Stimulated activated CD8-positive, alpha-beta memory T cell treated with anti-CD3 and anti-CD28 coated beads, Interleukin-4, amount 100 ng/mL, for 48 hours (primary cell): ENCODE results near the gene RBM19.
A peak's percentile ranks its signal among the peaks of the same experiment; 100 is the strongest.

Source experiments
- DNase-seq: peaks from one replicate; pipeline ENCODE4 v3.0.0-alpha.2; 2020

The RBM19 gene

DNA sequence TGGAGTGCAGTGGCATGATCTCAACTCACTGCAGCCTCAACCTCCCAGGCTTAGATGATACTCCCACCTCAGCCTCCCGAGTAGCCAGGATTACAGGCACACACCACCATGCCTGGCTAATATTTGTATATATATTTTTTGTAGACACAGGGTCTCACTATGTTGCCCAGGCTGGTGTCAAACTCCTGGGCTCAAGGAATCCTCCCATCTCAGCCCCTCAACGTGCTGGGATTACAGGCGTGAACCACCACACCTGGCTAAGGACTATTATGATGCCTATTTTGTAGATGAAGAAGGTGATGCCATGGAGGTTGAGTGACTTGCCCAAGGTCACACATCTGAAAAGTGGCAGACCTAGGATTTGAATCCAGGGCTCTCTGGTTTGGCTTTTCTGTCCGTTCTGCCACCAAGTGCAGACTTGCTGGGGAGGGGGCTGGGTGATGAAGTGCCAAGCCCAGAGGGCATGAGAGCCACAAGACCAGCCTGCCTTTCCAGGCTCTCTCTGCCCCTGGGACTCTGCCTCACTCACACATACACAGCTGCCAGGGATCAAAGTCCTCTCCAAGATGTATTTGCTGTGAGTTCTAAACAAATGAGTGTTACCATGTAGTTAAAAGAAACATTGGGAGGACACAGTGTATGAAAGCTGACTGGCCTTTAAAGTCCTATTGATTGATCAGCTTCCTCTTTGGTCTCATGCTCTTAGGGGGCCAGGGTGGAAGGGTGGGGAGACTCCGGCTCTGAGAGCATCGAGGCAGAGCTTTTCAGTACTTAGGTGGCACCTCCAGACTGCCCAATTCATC lies 21.3 kb upstream of the RBM19 start:
- no peak for DNase-seq

DNA sequence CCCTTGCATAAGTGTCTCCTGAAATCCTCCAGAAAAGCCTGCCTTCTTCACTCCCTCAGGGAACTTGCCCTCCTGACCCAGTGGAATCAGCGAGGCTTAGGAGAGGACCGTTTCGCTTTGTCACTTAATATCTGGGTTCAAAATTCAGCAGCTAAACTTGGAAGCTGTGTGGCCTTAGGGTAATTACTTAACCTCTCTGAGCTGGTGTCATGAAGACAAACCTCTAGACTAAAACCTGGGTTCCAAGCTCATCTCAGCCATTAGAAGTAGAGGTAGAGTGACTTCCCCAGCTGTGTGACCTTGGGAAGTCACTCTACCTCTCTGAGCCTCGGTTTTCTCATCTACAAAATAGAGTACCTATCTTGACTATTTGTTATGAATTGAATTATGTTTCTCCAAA lies 18.3 kb upstream of the RBM19 start:
- no peak for DNase-seq

DNA sequence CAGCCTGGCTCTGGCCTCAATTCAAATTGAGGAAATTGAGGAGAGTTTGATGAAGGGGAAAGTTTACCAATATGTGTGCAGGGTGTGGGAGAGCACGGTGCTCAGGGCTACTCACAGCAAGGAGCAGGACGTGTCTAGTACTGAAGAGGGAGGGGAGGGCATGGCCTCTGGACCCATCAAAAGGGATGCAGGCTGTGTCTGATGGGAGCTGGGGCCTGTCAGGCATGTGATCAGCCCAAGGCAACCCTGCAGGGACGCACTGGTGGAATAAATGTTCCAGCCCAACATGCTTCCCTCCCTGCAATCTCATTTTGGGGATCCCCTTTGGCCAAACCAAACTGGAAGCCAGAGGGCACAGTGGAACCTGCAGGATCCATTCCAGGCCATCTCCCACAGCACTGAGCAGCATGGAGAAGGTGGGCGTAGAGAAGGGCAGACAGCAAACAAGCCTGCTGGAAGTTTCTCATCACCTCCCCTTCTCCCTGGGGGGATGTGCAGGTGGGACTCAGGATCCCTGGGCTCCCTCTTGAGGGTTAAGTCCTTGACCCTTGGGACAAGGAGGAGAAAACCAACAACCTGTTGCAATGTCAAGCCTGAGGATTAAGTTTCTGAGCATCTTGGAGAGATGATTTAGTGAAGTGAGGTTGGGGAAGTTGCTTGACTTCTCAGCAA lies 17.8 kb upstream of the RBM19 start:
- no peak for DNase-seq

DNA sequence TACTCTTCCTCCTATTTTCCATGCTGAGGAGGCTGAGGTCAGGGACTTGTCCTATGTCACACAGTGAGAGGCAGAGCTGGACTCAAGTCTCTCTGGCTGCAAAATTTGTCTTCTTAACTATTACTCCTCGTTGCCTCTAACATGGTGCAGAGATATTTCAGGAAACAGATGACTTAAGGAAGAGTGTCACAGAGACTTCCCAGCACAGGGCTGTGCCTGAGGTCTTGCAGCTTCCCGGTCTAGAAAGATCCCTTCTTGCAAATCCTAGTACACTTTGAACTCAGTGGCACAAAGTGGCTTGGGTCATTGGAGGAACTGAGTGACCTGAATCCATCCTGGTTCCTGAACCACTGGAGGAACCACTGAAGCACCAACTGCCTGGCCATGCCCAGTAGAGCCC lies 17.1 kb upstream of the RBM19 start:
- DNase-seq: no peak

DNA sequence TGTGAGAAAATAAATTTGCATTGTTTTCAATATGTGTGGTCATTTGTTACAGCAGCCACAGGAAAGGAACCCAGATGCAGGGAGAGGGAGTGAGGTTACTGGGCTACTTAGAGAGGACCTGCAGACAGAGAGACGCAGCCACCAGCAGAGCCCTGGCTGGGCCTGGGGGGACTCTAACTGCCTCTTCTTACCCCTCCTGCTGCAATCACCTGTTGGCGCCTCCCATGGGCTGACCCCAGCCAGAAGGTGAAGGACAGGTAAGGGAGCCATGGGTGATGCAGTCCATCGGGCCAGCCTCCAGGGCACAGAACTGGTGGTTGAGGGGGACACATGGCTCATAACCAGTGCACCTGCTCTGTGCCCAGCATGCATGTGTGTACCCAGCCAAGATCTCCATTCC lies 15.8 kb upstream of the RBM19 start:
- DNase-seq: no peak

DNA sequence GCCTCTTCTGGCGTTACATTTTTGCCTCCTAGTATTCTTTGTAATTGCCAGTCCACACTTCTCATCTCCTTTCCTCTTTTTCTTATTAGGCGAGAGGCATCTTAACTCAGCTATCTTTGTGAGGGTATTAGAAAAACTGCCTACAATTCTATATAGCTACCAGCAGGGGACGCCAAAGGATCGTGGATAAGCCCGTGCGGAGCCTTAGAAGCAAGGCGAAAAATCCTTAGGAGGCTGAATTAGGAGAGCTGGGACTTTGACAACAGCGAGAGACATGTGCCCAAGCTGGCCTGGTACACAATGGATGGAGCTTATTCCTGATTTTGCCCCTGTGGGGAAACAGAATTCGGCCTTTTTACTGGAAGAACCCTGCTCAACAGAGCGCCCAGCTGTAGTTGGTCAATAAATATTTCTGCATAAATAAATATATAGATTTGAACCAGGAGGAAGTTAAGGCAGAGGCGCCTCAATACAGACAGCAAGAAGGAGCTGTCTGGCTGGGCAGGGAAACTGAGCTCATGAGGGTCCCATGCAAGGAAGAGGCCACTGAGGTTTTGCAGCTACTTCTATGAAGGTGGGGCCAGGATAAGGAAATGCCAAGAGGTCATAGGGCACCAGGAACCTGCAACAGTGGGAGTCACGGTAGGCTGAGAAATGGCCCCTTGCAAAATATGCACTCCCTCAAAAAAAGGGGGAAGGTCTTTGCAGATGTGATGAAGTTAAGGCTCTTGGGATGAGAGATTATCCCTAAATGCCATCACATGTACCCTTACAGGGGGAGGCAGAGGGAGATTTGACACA lies 14.6 kb upstream of the RBM19 start:
- peak; percentile 39 for DNase-seq

DNA sequence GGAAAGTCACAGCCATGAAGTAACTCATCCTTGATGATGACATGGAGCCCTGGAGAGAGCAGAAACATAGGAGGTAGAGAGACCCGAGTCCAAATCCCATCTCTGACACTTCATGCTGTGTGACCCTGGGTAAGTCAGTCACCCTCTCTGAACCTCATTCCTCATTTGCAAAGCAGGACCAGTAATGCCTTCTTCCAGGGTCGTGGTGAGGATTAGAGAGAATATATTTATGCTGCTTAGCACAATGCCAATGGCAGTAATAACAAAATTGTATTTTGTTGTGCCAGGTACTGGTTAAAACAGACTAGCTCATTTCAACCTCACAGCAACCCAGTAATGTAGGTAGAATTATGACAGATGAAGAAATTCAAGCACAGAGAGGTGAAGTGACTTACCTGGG lies 13.9 kb upstream of the RBM19 start:
- no peak for DNase-seq

DNA sequence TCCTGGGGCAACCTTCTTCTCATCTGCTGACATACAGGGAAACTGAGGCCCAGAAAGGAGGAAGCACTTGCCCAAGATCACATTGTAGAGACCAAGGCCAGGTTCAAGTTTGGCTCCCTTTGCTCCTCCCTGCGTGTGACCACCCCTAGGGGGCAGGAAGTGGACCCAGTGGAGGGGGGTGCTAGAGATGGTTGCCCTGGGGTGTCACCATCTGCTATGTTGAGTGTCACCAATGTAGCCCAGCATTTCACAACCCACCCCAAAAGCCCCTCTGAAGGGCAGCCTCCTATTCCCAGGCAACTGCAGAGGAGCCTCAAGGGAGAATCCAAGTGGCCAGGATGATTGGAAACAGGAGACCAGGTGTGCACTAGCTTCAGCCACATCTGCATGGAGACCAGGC lies 12.0 kb upstream of the RBM19 start:
- no peak for DNase-seq

DNA sequence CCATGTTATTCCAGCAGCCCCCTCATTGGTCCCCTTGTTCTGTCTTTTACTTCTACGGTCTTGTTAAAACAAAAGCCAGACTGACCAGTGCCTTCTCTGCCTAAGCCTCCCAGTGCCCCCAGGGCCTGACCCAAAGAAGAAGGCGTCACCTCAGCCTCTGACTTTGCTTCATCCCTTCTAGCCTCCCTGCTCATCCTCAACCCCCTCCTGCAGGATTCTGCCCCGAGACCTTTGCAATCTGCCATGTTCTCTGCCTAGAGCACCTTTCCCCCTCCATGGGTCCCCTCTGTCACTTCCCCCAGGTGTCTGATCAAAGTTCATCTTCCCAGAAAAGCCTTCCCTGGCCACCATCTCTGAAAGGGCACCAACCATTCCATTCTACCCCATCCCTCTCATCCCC lies 7.9 kb upstream of the RBM19 start:
- no peak for DNase-seq

DNA sequence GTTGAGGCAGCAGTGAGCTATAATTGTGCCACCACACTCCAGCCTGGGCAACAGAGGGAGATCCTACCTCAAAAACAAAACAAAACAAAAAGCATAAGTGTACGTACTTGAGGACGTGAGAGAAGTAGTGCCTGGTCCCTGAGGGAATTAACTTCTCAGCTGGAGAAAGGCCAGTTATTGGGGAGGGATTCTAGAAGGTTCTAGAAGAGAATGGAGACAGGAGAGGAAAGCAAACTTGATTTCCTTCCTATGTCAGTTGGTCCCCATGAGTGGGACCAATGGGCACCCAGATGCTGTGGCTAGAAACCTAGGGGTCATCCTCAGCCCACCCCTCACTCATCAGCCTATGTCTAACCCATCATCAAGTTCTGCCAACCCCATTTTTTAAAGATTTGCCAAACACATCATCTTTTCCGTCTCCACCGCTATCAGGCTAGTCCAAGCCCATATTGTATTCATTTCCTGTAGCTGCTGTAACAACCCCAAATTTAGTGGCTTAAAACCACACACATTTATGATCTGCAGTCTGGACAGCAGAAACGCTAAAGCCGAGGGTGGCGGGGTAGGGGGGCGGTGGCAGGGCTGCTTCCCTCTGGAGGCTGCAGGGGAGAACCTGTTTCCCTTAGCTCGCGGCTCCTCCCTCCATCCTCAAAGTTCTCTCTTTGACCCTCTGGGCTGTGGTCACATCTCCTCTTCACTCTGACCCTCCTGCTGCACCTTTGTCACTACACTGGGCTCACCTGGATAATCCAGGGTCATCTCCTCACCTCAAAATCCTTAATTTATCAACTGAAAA lies 7.2 kb upstream of the RBM19 start:
- no peak for DNase-seq

DNA sequence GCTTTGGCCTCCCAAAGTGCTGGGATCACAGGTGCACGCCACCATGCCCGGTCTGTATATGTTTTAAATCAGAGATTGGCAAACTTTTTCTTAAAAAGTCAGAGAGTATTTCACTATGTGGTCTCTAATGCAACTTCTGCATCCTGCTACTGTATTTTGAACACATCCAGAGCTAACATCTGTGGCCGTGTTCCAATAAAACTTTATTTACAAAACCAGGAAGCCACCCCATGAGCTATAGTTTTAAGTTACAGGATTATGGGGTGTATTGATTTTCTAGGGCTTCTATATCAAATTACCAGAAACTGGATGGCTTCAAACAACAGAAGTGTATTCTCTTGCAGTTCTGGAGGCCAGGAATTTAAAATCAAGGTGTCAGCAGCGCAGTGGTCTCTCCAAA lies 5.3 kb upstream of the RBM19 start:
- no peak for DNase-seq

DNA sequence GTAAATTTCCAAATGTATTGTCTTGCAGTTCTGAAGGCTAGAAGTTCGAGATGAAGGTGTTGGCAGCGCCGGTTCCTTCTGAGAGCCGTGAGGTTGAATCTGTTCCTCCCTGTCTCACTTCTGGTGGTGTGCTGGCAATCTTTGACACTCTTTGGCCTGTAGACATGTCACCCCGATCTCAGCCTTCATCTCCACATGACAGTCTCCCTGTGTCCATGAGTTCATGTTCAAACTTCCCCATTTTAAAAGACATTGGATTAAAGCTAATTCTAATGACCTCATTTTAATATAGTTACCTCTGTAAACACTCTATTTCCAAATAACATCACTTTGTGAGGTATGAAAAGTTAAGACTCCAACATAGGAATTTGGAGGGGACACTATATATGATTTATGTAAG lies 4.1 kb upstream of the RBM19 start:
- DNase-seq: no peak

DNA sequence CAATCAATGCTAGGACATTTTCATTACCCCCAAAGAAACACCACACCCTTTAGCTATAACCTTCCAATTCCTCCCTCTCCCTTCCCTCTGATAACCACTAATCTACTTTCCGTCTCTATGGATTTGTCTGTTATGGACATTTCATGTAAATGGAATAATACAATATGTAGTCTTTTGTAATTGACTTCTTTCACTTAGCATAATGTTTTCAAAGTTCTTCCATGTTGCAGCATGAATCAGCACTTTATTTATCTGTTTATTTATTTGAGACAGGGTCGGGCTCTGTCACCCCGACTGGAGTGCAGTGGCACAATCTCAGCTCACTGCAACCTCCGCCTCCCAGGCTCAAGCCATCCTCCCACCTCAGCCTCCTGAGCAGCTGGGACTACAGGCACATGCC lies 1.2 kb upstream of the RBM19 start:
- no peak for DNase-seq

DNA sequence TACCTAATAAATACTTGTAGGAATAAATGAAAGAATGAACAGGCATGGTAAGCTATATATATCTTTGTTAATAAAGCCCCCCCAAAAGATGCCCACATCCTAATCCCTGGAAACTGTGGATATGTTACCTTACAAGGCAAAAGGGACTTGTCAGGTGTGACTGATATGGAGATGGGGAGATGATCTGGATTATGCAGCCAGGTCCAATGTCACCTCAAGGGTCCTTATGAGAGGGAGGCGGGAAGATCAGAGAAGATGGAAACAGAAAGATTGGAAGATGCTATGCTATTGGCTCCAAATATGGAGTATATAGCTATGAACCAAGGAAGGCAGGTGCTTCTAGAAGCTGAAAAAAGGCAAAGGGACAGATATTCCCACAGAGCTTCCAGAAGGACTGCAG lies 3.4 kb downstream of the RBM19 start:
- DNase-seq: no peak

DNA sequence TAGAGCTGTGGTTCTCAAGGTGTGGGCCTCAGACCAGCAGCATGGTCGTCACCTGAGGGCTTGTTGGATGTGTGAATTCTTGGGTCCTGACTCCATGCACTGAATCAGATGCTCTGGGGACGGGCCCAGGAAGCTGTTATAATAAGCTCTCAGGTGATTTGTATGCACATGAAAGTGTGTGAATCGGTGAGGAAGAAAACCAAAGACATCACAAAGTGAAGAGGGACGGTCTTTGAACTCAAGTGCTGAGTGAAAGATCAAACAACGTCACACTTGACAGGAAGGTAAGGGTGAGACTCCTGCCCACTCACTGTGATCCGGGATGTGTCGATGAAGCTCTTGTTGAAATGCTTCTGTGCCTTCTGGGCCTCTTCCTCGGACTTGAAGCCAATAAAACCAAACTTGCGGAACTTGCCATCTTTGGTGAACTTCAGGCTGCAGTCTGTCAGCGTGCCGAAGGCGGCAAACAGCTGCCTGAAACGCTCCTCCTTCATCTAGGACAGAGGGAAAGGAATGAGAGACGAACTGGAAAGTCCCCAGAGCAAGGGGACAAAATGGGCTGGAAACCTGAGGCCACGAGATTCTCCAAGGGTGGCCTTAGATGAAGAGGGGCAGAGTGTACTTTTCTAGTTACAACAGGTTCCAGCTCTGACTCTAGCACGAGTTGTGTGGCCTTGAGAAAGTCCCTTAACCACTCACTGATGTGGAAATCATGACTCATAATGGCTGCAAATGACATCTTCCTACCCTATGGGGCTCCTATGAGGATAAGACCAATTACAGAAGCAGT lies 4.0 kb downstream of the RBM19 start:
- DNase-seq: peak; percentile 60

DNA sequence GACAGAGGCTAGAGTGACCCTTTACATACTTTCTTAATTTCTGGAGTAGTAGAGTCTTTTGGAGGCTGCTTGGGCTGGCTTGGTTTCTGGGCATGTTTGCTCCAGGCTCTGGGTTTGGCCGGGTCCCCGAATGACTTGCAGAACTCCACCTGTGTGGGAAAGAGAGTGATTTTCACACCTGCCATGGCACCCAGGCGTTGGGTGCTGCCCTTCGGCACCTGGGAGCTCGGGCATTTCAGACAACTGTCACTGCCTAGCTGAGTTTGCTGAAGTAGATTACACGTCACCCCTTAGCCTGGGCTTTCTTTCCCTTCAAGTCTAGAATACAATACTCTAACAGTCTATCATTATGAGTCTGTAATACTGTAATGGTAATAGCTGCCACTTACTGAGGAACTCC lies 6.1 kb downstream of the RBM19 start:
- DNase-seq: no peak

DNA sequence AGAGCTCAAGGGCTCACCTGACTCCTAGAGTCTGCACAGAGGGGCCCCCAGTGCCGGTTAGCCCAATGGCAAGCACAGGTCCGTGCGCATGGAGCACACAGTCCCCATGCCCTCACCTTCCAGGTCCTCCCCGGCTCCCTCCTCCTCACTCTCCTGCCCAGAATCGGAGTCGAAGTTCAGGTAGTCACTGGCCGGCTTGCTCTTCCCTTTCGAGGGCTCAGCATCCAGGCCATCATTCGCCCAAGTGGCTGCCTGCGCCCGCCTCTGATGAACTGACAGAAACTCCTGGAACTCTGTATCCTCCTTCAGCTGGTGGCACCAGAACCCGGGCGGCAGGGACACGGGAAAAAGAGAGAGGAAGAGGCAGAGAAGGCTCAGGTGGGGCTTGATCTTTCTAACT lies 7.0 kb downstream of the RBM19 start:
- no peak for DNase-seq

DNA sequence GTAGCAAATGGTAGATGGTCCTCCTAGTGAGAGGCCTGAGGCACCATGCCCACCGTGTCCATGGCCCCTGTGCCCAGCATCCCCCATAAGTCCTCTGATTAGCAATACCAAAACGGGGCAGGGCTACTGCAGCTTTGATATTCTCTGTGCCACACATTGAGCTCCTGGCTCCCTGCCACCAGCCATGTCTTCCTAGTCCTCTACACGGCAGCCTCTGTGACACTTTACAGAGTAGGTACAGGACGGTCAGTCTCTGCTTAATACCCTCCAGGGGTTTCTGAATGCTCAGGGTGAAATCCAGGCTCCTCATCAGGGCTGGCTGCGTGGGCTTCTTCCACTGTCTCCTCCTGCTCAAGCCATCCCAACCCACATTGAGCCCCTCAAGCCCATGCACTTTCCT lies 8.0 kb downstream of the RBM19 start:
- no peak for DNase-seq

DNA sequence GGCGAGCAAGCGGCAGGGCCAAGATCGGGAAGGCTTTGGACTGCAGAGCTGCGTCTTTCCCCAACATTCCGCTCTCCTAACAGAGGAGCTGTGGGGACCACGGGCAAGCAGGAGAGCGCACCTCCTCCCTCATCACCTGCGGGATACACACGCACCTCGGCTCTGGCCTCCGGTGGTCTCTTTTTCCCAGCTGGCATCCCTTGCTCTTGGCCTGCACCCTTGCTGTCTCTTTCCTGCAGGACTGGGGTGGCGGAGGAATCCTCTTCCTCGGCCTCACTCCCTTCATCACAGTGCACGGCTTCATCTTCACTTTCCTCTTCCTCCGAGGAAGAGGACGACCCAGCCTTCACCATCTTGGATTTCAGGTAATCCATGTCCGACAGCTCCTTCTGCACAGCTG lies 8.5 kb downstream of the RBM19 start:
- no peak for DNase-seq

DNA sequence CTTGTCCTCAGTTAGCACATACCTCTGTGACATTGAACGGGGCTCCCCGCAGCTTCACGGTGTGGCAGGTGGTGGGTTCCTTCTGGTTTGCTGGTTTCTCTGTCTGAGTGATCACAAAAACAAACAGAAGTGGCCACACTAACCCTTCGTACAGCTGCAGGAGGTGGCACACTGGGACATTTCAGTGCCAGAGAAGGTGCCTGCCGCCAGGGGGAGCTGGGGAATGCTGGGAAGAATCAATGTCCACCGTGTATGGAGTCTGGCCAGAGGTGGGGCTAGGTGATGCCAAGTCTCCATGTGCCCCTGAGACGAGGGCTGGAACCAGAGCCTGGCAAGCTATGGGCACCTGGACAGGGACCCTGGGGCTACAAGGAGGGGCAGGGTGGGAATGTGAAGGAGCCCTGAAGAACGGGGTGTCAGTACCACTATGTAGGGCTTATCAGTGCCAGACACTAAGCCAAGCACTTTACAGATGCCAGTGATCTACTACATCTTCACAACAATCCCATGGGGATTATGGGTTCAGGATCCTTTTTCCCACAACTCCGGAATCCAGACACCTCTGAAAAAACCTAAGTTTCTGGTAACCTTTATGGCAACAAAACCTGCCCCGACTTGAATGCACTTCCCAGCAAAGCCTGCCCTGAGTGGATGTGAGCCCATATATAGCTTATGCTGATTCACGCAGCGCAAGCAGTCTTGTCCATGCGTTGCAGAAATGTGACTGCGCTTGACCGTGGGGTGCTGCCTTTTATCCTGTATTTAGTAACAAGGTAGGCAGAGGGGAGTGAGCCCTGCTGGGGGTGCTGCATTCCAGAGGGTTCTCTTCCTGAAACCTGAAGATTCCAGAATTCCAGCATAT lies 10.8 kb downstream of the RBM19 start:
- no peak for DNase-seq

DNA sequence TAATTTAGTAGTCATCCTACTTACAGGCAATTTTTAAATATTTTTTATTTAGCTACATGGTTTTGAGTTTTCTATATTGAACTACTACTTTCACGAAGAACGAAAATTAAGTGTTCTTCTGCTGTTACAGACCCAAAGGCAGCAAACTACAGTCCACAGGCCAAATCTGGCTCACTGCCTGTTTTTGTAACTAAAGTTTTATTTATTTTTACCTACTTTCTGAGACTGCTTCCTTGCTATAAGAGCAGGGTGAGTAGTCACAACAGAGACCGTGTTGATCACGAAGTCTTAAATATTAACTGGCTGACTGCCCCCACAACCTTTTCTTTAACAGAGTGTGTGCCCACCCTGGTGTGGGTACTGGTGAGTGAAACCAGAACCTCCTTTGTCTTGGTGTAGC lies 11.6 kb downstream of the RBM19 start:
- no peak for DNase-seq
